Dedifferentiated amniotic fluid mesenchymal stem cell (primary cell): ENCODE measurements around the gene VWA5B2.

ENCODE experiments used
- DNase-seq: peaks from one replicate; pipeline ENCODE4 v3.0.0-alpha.2; 2016; ENCODE audit errors: extremely low spot score

Gene VWA5B2

GRCh38 chr3:184223946-184224345 is 5.4 kb upstream of the VWA5B2 start:
- no peak for DNase-seq

DNA sequence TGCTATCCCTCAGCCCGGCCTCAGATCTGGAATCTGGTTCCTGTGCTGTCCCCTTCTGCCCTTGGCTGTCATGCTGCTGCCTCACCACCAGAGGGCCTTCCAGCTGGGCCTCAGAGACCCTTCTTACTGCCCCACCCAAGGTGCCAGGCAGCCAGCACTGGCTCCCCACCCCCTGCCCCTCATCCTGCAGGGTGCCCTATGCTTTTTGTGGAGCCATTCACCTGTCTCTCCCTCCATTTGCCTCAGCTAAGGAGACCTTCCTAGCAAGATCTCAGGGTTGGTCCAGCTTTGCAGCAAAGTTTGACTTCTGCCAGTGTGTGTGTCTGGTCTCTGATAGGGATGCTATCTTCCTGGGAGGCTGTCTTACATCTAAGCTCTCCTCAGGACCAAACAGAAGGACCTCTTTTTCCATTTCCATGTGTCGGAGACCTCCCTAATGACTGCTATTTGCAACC is 1.9 kb upstream of the VWA5B2 start:
- no peak for DNase-seq

GRCh38 chr3:184228376-184229137 is 828 bp upstream of the VWA5B2 start:
- DNase-seq = no peak

DNA sequence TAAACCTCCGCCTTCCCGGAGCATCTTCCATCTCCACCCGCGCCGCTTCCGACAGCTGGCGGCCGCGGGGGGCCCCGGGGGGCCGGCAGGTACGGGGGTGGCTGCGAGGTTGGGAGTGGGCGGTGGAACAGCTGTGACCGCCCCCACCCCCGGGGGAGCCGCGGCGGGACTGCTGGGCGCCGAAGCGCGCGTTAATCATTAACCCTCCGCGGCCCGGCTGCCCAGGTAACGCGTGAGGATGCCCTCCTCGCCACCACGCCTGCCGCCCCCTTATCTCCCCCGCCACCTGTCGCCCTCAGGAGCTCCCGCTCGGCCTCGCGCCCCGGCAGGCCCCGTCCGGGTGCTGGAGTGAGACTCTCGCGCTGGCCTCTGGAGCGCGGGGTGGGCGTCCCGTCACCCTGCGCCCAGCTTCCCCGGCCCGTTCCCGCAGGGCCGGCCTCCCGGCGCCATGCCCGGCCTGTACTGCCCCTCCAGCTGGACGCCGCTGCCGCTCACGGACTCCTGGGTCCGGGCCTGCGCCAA is 757 bp downstream of the VWA5B2 start:
- no peak for DNase-seq

DNA sequence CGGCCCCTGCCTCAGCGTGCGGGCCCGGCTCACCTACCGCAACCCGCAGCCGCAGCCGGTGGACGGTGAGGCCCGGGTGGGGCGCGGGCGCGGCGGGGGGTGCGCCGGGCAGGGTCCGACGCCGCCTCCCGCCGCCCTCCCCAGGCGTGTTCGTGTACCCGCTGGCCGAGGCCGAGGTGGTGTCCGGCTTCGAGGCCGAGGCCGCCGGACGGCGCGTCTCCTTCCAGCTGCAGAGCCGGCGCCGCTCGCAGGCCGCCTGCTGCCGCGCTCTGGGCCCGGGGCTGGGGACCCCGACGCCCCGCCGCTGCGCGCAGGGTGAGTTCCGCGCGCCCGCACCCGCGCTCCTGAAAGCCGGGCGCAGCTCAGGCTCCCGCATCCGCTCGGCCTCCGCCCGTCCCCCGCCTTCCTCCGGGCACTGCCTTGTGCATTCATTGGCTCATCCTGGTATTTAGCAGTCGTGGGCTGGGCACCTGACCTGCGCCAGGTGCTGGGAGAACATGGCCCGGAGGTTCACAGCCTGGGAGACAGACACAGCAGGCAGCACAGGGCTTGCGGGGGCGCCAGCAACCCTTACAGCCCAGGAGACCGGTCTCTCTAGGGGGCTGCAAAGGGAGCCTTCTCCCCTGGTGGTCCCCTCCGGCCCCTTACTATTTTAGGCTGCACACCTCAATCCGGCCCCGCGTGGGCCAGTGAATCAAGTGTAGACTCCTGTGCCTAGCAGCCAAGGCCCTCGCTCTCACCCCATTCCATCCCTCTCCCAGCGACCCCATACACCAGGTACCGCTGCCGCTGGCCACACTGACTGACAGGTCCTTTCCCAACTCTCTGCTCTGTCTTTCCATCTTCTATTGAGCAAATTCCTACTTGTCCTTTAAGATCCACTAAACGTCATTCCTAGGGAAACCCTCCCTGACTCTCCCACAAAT is 1.5 kb downstream of the VWA5B2 start:
- no peak for DNase-seq

DNA sequence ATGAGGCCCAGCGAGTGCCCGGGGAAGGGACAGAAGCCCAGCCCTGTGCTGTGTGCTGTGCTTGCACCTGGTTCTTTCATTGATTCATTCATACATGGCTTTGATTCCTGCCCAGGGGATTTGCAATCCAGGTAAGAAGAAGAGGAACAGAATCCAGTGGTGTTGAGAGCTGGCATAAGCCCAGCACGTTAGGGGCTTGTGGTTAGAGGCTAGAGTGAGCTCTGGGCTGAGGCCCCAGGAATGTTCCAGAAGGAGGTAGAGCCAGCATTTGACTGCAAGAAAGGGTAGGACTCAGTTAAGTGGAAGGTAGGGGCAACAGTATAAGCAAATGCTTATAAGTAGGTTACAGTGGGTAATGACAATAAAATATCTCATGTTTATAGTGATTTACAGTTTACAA is 2.3 kb downstream of the VWA5B2 start:
- no peak for DNase-seq

GRCh38 chr3:184233127-184233843 is 3.9 kb downstream of the VWA5B2 start:
- no peak for DNase-seq

- DNase-seq = no peak
Measured at GRCh38 chr3:184234224-184234623, 4.8 kb downstream of the VWA5B2 start.

DNA sequence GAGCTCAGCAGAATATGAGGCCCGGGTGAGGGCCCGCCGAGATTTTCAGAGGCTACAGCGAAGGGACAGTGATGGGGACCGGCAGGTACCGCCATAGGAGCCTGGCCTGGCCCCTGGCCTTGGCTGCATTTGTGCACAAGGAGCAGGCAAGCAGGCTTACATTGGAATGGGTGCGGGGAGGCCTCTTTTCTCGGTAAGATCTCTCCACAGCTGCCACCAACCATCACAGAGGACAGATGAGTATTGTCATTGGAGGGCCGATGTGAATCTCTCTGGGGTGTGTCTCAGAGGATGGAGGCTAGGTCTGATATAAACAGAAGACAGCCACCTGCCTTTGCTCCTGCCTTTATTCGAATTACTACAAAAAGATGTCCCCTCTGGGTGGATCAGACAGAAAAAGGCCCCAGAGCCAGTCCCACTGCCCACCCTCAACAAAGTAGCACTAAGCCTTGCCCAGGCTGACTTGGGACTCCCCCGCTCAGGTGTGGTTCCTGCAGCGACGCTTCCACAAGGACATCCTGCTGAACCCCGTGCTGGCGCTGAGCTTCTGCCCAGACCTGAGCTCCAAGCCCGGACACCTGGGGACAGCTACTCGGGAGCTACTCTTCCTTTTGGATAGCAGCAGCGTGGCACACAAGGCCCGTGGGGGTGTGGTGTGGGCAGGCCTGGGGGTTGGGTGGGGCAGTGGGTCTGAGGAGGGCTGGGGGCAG is 5.4 kb downstream of the VWA5B2 start:
- no peak for DNase-seq

GRCh38 chr3:184235381-184236032 is 6.1 kb downstream of the VWA5B2 start:
- no peak for DNase-seq

GRCh38 chr3:184236033-184236410 is 6.6 kb downstream of the VWA5B2 start:
- DNase-seq = no peak

- DNase-seq = no peak
Measured at GRCh38 chr3:184236636-184237035, 7.3 kb downstream of the VWA5B2 start.

DNA sequence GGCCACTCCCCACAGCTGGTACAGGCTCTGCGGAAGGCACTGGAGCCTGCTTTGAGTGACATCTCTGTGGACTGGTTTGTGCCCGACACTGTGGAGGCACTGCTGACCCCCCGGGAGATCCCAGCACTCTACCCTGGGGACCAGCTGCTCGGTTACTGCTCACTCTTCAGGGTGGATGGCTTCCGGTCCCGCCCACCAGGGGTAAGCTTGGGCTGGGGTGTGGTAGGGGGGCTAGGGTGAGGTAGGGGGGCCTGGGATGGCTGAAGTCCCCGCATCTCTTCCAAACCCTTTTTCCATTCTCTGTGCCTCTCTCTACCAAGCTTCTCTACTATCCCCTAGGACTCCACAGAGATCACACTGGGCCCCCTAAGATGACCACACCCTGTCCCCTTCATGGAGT is 7.8 kb downstream of the VWA5B2 start:
- no peak for DNase-seq

- DNase-seq = no peak
Measured at GRCh38 chr3:184237807-184238206, 8.4 kb downstream of the VWA5B2 start.

- DNase-seq = no peak
Measured at GRCh38 chr3:184238246-184238818, 8.9 kb downstream of the VWA5B2 start.

DNA sequence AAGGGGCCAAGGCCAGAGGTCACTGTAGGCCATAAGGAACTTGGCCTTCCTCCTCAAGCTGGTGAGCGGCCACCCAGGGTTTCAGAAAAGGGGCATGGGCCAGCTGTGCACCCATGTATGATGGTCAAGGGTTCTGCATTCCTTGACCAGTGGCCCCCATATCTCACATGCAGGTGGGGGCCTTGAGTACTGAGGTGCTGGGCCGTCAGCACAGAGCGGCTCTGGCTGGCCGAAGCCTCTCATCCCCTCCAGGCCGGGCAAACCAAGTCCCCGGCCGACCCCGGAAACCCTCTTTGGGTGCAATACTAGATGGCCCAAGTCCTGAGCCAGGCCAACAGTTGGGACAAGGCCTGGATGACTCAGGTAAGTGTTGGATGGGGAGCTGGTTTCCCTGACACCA is 9.8 kb downstream of the VWA5B2 start:
- no peak for DNase-seq

GRCh38 chr3:184239708-184240107 is 10.3 kb downstream of the VWA5B2 start:
- no peak for DNase-seq

GRCh38 chr3:184240384-184241140 is 11.2 kb downstream of the VWA5B2 start:
- no peak for DNase-seq

DNA sequence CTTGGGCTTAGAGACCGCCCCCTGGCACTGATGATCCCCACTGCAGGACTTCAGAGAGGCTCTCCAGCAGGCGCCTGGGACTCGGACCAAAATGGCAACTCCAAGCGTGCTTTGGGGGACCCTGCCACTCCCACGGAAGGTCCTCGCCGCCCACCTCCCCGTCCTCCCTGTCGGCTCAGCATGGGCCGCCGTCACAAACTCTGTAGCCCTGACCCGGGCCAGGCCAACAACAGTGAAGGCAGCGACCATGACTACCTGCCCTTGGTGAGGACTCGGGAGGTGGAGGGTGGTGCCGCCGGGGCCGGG is 11.7 kb downstream of the VWA5B2 start:
- no peak for DNase-seq
